ENCODE data around the gene CH25H. TPM values are rescaled to one million over a fixed set of nuclear protein-coding genes. Genes with fewer than 3 reads are reported as not detected.

Gene CH25H
- total RNA-seq, 1 donor = 5.8 TPM

DNA sequence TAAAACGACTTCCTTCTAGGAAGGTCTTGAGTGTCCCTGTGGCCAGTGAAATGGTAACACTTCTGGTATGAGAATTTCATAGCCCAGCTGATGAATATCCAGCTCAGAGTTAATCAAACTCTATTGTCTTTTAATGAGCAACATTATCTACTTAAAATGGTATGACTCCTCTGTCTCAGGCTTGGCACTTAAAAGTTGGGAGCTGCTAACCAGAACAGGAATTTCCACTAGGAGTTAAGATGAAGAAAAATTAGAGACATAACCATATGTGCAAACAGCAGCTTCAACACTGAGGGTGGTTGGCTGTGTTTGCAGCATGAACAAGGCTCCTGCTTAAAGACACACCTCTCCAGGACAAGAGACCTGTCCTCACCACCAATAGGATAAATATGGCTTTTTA is 46.8 kb downstream of the CH25H start:
- Histone ChIP-seq H3K4me2 (ENCODE audit: insufficient read depth, low read length) (peak overlapping the region; percentile 10), H3K36me3 (ENCODE audit: insufficient read depth, low read length) (no peaks in the 10 kb centered on the region), H4K20me1 (ENCODE audit: insufficient read depth, low read length) (no peaks in the 10 kb centered on the region), H3K4me3 (ENCODE audit: insufficient read depth, low read length) (no peak overlapping the region), H3K27ac (ENCODE audit: low read depth, low read length) (no peak overlapping the region), H3K27me3 (ENCODE audit: insufficient read depth, low read length) (no peaks in the 10 kb centered on the region), H3K4me1 (ENCODE audit: insufficient read depth, low read length) (peaks cover 36% of the 10 kb centered on the region), H3K9me3 (ENCODE audit: low read depth, low read length) (no peaks in the 10 kb centered on the region), H2AFZ (ENCODE audit: low read length) (no peak overlapping the region), H3K79me2 (ENCODE audit: insufficient read depth, low read length) (no peaks in the 10 kb centered on the region)
- TF ChIP-seq CTCF (IDR thresholded peaks at IDR 0.05; ENCODE audit: extremely low read depth, low read depth, low read length) = no peak
- DNase-seq (ENCODE audit: insufficient read length, low spot score, missing footprints) = no peak

DNA sequence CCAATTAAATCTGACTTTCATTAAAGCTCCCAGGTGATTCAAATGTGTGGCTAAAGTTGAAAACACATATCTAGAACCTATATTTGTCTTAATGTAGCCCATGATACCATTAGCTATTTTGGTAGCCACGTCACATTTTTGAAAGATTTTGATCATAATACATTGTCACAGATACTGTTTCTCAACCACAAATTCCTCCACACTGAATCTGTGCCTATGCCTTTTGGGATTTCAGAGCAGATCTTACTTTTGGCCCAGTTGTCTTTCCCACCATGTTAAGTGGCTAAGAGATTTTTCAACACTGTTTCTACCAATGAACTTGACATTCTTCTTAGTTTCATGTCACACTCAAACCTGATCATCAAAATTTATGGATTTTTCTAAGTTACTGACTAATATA is 47.4 kb downstream of the CH25H start:
- no peak overlapping the region for H2AFZ ChIP-seq (ENCODE audit: low read length)
- H3K36me3 ChIP-seq (ENCODE audit: insufficient read depth, low read length) = no peaks in the 10 kb centered on the region
- H4K20me1 ChIP-seq (ENCODE audit: insufficient read depth, low read length) = no peaks in the 10 kb centered on the region
- peak overlapping the region; percentile 37 for H3K27ac ChIP-seq (ENCODE audit: low read depth, low read length)
- H3K9me3 ChIP-seq (ENCODE audit: low read depth, low read length) = no peaks in the 10 kb centered on the region
- no peak overlapping the region for H3K4me3 ChIP-seq (ENCODE audit: insufficient read depth, low read length)
- no peak for DNase-seq (ENCODE audit: insufficient read length, low spot score, missing footprints)
- peaks cover 36% of the 10 kb centered on the region for H3K4me1 ChIP-seq (ENCODE audit: insufficient read depth, low read length)
- peak overlapping the region; percentile 10 for H3K4me2 ChIP-seq (ENCODE audit: insufficient read depth, low read length)
- no peaks in the 10 kb centered on the region for H3K27me3 ChIP-seq (ENCODE audit: insufficient read depth, low read length)
- no peaks in the 10 kb centered on the region for H3K79me2 ChIP-seq (ENCODE audit: insufficient read depth, low read length)
- TF ChIP-seq CTCF (IDR thresholded peaks at IDR 0.05; ENCODE audit: extremely low read depth, low read depth, low read length) = no peak

- H4K20me1 ChIP-seq (ENCODE audit: insufficient read depth, low read length) = no peaks in the 10 kb centered on the region
- H3K9me3 ChIP-seq (ENCODE audit: low read depth, low read length) = no peaks in the 10 kb centered on the region
- H3K4me1 ChIP-seq (ENCODE audit: insufficient read depth, low read length) = peaks cover 36% of the 10 kb centered on the region
- H3K4me2 ChIP-seq (ENCODE audit: insufficient read depth, low read length) = no peak overlapping the region
- H3K36me3 ChIP-seq (ENCODE audit: insufficient read depth, low read length) = no peaks in the 10 kb centered on the region
- H3K27me3 ChIP-seq (ENCODE audit: insufficient read depth, low read length) = no peaks in the 10 kb centered on the region
- DNase-seq (ENCODE audit: insufficient read length, low spot score, missing footprints) = no peak
- no peak overlapping the region for H2AFZ ChIP-seq (ENCODE audit: low read length)
- no peaks in the 10 kb centered on the region for H3K79me2 ChIP-seq (ENCODE audit: insufficient read depth, low read length)
- no peak overlapping the region for H3K4me3 ChIP-seq (ENCODE audit: insufficient read depth, low read length)
- no peak for TF ChIP-seq CTCF (IDR thresholded peaks at IDR 0.05; ENCODE audit: extremely low read depth, low read depth, low read length)
- peak overlapping the region; percentile 37 for H3K27ac ChIP-seq (ENCODE audit: low read depth, low read length)
Measured at GRCh38 chr10:89159316-89159715, 47.8 kb downstream of the CH25H start.

GRCh38 chr10:89158446-89158845 is 48.7 kb downstream of the CH25H start:
- Histone ChIP-seq H3K27me3 (ENCODE audit: insufficient read depth, low read length) (no peaks in the 10 kb centered on the region), H3K36me3 (ENCODE audit: insufficient read depth, low read length) (no peaks in the 10 kb centered on the region), H4K20me1 (ENCODE audit: insufficient read depth, low read length) (no peaks in the 10 kb centered on the region), H3K4me2 (ENCODE audit: insufficient read depth, low read length) (peak overlapping the region; percentile 17), H2AFZ (ENCODE audit: low read length) (no peak overlapping the region), H3K27ac (ENCODE audit: low read depth, low read length) (peak overlapping the region; percentile 34), H3K79me2 (ENCODE audit: insufficient read depth, low read length) (no peaks in the 10 kb centered on the region), H3K9me3 (ENCODE audit: low read depth, low read length) (no peaks in the 10 kb centered on the region), H3K4me3 (ENCODE audit: insufficient read depth, low read length) (no peak overlapping the region), H3K4me1 (ENCODE audit: insufficient read depth, low read length) (peaks cover 30% of the 10 kb centered on the region)
- DNase-seq (ENCODE audit: insufficient read length, low spot score, missing footprints) = no peak
- TF ChIP-seq CTCF (IDR thresholded peaks at IDR 0.05; ENCODE audit: extremely low read depth, low read depth, low read length) = no peak

Measured in osteoblast (primary cell).